ENCODE measurements around the gene CFAP97D2. TPM values are rescaled to one million over a fixed set of nuclear protein-coding genes. Genes with fewer than 3 reads are reported as not detected.

The CFAP97D2 gene
- polyA plus RNA-seq, 1 donor from 2014 or later: not detected

DNA sequence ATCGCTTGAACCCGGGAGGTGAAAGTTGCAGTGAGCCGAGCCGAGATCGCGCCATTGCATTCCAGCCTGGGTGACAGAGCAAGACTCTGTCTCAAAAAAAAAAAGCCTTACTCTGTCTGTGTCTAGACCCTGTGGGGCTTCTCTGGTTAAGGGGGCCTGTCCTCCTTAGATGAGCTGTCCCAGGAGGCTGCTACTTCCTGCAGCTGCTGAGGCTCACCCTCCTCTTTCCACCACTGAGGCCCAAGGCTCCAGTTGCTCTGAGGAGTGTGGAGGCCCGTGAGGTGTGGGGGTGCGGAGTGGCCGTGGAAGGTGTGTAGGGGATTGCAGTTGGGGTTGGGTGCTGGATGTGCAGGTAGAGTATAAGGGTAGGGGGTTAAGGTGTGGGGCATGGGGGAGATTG is 24.6 kb upstream of the CFAP97D2 start:
- H4K20me1 ChIP-seq (ENCODE audit: insufficient read depth): no peaks in the 10 kb centered on the region
- no peaks in the 10 kb centered on the region for H3F3A ChIP-seq (ENCODE audit: insufficient read depth, low read length, poor library complexity, severe bottlenecking)
- no peaks in the 10 kb centered on the region for H3K9me2 ChIP-seq (ENCODE audit: insufficient read depth, low read length)
- H3K4me2 ChIP-seq (ENCODE audit: low read length): no peak overlapping the region
- no peak overlapping the region for H2AFZ ChIP-seq (ENCODE audit: low read depth, low read length)
- H3K9me3 ChIP-seq (ENCODE audit: low read length): no peaks in the 10 kb centered on the region
- no peak overlapping the region for H3K4me3 ChIP-seq (ENCODE audit: low read length)
- no peaks in the 10 kb centered on the region for H3K27me3 ChIP-seq (ENCODE audit: insufficient read depth, low read depth, low read length)
- no peaks in the 10 kb centered on the region for H3K36me3 ChIP-seq (ENCODE audit: insufficient read depth, low read length)
- H3K9ac ChIP-seq (ENCODE audit: low read length): no peak overlapping the region
- TF ChIP-seq TAF1 (IDR thresholded peaks at IDR 0.05; ENCODE audit: low read depth) (no peak), POLR2AphosphoS5 (IDR thresholded peaks at IDR 0.05) (no peak), EZH2 (IDR thresholded peaks at IDR 0.05; ENCODE audit: borderline replicate concordance, insufficient read depth, low read length, poor library complexity, severe bottlenecking) (no peak), MXI1 (conservative IDR thresholded peaks at IDR 0.05; ENCODE audit: poor library complexity, severe bottlenecking) (no peak), SMC3 (conservative IDR thresholded peaks at IDR 0.05; ENCODE audit: poor library complexity) (no peak), EP300 (conservative IDR thresholded peaks at IDR 0.05; ENCODE audit: poor library complexity, severe bottlenecking) (no peak)
- TF ChIP-seq, protein P1, sequence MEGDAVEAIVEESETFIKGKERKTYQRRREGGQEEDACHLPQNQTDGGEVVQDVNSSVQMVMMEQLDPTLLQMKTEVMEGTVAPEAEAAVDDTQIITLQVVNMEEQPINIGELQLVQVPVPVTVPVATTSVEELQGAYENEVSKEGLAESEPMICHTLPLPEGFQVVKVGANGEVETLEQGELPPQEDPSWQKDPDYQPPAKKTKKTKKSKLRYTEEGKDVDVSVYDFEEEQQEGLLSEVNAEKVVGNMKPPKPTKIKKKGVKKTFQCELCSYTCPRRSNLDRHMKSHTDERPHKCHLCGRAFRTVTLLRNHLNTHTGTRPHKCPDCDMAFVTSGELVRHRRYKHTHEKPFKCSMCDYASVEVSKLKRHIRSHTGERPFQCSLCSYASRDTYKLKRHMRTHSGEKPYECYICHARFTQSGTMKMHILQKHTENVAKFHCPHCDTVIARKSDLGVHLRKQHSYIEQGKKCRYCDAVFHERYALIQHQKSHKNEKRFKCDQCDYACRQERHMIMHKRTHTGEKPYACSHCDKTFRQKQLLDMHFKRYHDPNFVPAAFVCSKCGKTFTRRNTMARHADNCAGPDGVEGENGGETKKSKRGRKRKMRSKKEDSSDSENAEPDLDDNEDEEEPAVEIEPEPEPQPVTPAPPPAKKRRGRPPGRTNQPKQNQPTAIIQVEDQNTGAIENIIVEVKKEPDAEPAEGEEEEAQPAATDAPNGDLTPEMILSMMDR (IDR thresholded peaks at IDR 0.05; ENCODE audit: poor library complexity, severe bottlenecking): no peak
- TF ChIP-seq, protein P2, sequence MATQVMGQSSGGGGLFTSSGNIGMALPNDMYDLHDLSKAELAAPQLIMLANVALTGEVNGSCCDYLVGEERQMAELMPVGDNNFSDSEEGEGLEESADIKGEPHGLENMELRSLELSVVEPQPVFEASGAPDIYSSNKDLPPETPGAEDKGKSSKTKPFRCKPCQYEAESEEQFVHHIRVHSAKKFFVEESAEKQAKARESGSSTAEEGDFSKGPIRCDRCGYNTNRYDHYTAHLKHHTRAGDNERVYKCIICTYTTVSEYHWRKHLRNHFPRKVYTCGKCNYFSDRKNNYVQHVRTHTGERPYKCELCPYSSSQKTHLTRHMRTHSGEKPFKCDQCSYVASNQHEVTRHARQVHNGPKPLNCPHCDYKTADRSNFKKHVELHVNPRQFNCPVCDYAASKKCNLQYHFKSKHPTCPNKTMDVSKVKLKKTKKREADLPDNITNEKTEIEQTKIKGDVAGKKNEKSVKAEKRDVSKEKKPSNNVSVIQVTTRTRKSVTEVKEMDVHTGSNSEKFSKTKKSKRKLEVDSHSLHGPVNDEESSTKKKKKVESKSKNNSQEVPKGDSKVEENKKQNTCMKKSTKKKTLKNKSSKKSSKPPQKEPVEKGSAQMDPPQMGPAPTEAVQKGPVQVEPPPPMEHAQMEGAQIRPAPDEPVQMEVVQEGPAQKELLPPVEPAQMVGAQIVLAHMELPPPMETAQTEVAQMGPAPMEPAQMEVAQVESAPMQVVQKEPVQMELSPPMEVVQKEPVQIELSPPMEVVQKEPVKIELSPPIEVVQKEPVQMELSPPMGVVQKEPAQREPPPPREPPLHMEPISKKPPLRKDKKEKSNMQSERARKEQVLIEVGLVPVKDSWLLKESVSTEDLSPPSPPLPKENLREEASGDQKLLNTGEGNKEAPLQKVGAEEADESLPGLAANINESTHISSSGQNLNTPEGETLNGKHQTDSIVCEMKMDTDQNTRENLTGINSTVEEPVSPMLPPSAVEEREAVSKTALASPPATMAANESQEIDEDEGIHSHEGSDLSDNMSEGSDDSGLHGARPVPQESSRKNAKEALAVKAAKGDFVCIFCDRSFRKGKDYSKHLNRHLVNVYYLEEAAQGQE (IDR thresholded peaks at IDR 0.05; ENCODE audit: borderline replicate concordance): no peak
- no peaks in the 10 kb centered on the region for H3K79me2 ChIP-seq (replicated peaks; ENCODE audit: insufficient read depth, low read length)
- no peak overlapping the region for H3K27ac ChIP-seq (ENCODE audit: low read length)

DNA sequence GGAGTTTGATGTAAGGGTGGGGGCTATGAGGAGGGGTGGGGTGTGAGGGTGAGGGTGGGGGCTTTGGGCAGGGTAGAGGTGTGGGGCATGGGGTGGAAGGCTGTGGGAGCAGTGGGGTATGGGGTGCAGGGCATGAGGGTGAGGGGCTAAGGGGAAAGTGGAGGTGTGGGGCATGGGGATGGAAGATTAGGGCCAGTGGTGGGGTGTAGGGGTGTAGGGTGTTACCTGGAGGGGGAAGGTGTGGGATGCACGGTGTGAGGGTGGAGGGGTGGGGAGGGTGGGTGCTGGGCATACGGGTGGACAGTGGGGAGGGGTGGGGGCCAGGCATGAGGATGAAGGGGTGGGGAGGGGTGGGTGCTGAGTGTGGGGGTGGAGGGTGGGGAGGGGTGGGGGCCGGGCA is 23.7 kb upstream of the CFAP97D2 start:
- no peaks in the 10 kb centered on the region for H3K27me3 ChIP-seq (ENCODE audit: insufficient read depth, low read depth, low read length)
- H3K4me2 ChIP-seq (ENCODE audit: low read length): no peak overlapping the region
- no peak overlapping the region for H2AFZ ChIP-seq (ENCODE audit: low read depth, low read length)
- no peaks in the 10 kb centered on the region for H3K36me3 ChIP-seq (ENCODE audit: insufficient read depth, low read length)
- H3K27ac ChIP-seq (ENCODE audit: low read length): no peak overlapping the region
- H3K9ac ChIP-seq (ENCODE audit: low read length): no peak overlapping the region
- H4K20me1 ChIP-seq (ENCODE audit: insufficient read depth): no peaks in the 10 kb centered on the region
- no peaks in the 10 kb centered on the region for H3K79me2 ChIP-seq (replicated peaks; ENCODE audit: insufficient read depth, low read length)
- H3K4me3 ChIP-seq (ENCODE audit: low read length): no peak overlapping the region
- H3F3A ChIP-seq (ENCODE audit: insufficient read depth, low read length, poor library complexity, severe bottlenecking): no peaks in the 10 kb centered on the region
- H3K9me3 ChIP-seq (ENCODE audit: low read length): no peaks in the 10 kb centered on the region
- TF ChIP-seq RAD21 (conservative IDR thresholded peaks at IDR 0.05) (no peak), MXI1 (conservative IDR thresholded peaks at IDR 0.05; ENCODE audit: poor library complexity, severe bottlenecking) (no peak), POLR2AphosphoS5 (IDR thresholded peaks at IDR 0.05) (no peak), SMC3 (conservative IDR thresholded peaks at IDR 0.05; ENCODE audit: poor library complexity) (no peak), EP300 (conservative IDR thresholded peaks at IDR 0.05; ENCODE audit: poor library complexity, severe bottlenecking) (no peak), EZH2 (IDR thresholded peaks at IDR 0.05; ENCODE audit: borderline replicate concordance, insufficient read depth, low read length, poor library complexity, severe bottlenecking) (no peak), TAF1 (IDR thresholded peaks at IDR 0.05; ENCODE audit: low read depth) (no peak)
- TF ChIP-seq, protein P2 (IDR thresholded peaks at IDR 0.05; ENCODE audit: borderline replicate concordance): no peak
- TF ChIP-seq, protein P1 (IDR thresholded peaks at IDR 0.05; ENCODE audit: poor library complexity, severe bottlenecking): no peak
- H3K9me2 ChIP-seq (ENCODE audit: insufficient read depth, low read length): no peaks in the 10 kb centered on the region

Data from neural cell (in vitro differentiated cells).